Measurements from ENCODE around the gene ANKRD52.
A peak's percentile ranks its signal among the peaks of the same experiment; 100 is the strongest.

The ANKRD52 gene

GRCh38 chr12:56299853-56300643 lies 41.9 kb upstream of the ANKRD52 start, which contains the start of gene CS:
CS (minus strand) TSS chr12:56300330; CDS start chr12:56300201, 129 bp downstream.
- in situ Hi-C loops (cut with MboI; ENCODE audit: low sequenced_read_pairs, unreplicated experiment): no loop called here
- peak; percentile 97 for DNase-seq (ENCODE audit: low spot score)
- no peak for TF ChIP-seq CTCF (IDR thresholded peaks at IDR 0.05; ENCODE audit: borderline replicate concordance, control extremely low read depth, extremely low read depth, insufficient read depth, missing control alignments)

GRCh38 chr12:56299308-56299852 lies 41.2 kb upstream of the ANKRD52 start:
- in situ Hi-C loops (cut with MboI; ENCODE audit: low sequenced_read_pairs, unreplicated experiment): no loop called here
- no peak for DNase-seq (ENCODE audit: low spot score)
- TF ChIP-seq CTCF (IDR thresholded peaks at IDR 0.05; ENCODE audit: borderline replicate concordance, control extremely low read depth, extremely low read depth, insufficient read depth, missing control alignments): no peak

GRCh38 chr12:56298828-56299227 lies 40.6 kb upstream of the ANKRD52 start:
- in situ Hi-C loops (cut with MboI; ENCODE audit: low sequenced_read_pairs, unreplicated experiment): no loop called here
- no peak for TF ChIP-seq CTCF (IDR thresholded peaks at IDR 0.05; ENCODE audit: borderline replicate concordance, control extremely low read depth, extremely low read depth, insufficient read depth, missing control alignments)
- DNase-seq (ENCODE audit: low spot score): no peak

- no peak for TF ChIP-seq CTCF (IDR thresholded peaks at IDR 0.05; ENCODE audit: borderline replicate concordance, control extremely low read depth, extremely low read depth, insufficient read depth, missing control alignments)
Measured at GRCh38 chr12:56297400-56297799, 39.2 kb upstream of the ANKRD52 start.

GRCh38 chr12:56296295-56296694 lies 38.1 kb upstream of the ANKRD52 start:
- no peak for DNase-seq (ENCODE audit: low spot score)
- in situ Hi-C loops (cut with MboI; ENCODE audit: low sequenced_read_pairs, unreplicated experiment): no loop called here
- no peak for TF ChIP-seq CTCF (IDR thresholded peaks at IDR 0.05; ENCODE audit: borderline replicate concordance, control extremely low read depth, extremely low read depth, insufficient read depth, missing control alignments)

More at GRCh38 chr12:56297400-56297799, 39.2 kb upstream of the ANKRD52 start:
- DNase-seq (ENCODE audit: low spot score): no peak
- in situ Hi-C loops (cut with MboI; ENCODE audit: low sequenced_read_pairs, unreplicated experiment): no loop called here

- TF ChIP-seq CTCF (IDR thresholded peaks at IDR 0.05; ENCODE audit: borderline replicate concordance, control extremely low read depth, extremely low read depth, insufficient read depth, missing control alignments): no peak
- in situ Hi-C loops (cut with MboI; ENCODE audit: low sequenced_read_pairs, unreplicated experiment): no loop called here
- no peak for DNase-seq (ENCODE audit: low spot score)
Measured at GRCh38 chr12:56293795-56294194, 35.6 kb upstream of the ANKRD52 start.
